AG20443 (cell line): Measurements from ENCODE around the gene DPP10.

ENCODE experiments used
- DNase-seq: peaks from one replicate; pipeline ENCODE4 v3.0.0; 2012; ENCODE audit warnings: low spot score, mixed read lengths

Gene DPP10

DNA sequence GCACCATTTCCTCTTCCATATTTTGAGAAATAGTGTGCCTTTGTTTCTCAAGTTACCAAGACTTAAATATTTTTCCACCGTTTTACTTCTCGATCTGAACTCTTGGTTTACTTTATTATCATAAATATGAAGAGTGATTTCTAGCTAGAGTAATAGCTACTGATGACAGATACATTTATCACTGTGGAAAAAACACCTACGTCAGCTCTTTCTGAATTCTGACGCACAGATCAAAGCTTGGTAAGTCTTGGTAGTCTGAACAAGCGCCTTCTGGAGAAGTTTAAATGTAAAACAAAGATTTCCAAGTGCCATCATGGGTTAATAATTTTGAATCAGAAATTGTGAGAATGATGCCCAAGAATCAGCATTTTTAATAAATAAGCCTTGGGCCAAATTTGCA is 367.7 kb downstream of the DPP10 start:
- no peak for DNase-seq

DNA sequence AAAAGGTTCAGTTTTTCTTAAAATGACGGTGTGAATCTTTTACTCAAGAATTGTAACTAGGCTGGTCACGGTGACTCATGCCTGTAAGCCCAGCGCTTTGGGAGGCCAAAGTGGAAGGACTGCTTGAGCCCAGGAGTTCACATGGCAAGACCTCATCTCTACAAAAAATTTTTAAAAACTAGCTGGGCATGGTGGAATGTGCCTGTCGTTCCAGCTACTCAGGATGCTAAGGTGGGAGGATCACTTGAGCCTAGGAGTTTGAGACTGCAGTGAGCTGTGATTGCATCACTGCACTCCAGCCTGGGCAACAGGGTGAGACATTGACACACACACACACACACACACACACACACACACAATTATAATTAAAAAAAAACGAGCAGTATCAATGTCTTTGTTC is 369.8 kb downstream of the DPP10 start:
- no peak for DNase-seq

DNA sequence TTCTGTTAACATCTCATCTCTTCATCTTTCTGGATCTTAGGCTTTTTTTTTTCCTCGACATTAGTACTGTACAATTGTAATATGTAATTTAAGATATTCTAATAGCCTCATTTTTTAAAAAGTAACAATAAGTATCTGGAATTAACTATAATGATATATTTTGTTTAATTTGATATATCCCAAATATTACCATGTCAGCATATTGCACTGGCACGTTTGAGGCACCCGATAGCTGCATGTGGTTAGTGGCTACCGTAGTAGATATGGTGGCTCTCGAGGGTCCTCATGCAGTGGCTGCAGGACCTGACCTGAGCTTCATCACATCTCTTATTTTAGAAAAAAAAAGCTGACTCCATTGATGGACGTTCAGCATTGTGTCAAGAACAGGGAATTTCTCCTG is 371.9 kb downstream of the DPP10 start:
- no peak for DNase-seq

DNA sequence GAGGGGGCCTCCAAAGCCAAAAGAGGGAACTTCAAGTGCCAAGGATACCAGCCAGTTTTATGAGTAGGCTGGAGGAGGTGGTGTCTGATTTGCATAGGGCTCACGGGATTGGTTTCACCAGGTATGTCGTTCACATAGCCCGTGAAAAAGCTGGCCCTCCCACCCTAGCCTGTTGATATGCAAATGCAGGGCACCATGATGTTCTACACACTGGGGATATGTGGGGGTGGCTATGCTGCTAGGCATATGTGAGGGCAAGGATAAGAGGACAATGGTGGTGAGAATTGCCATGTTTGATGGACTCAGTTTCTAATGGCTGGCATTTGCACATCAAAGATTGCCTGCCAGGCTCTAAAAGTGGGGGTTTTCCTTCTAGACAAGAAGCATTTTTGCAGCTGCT is 378.6 kb downstream of the DPP10 start:
- DNase-seq = no peak

DNA sequence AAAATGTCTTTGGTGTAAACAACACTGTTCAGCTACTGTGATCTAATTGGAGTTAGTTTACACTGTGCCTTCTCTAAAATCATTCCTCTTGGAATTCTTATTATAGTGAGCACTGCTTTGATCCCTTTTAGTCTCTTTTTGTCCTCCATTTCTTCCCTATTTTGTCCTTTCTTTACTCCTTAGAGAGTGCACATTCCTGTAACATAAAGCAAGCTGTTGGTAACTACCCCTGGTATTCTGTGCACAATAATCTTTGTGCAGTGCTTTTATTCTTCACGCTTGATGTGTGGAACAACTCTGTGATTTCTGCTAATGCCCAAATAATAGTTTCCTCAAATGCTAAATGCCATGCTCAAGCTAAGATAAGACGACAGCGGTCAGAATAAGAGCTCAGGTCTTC is 401.5 kb downstream of the DPP10 start:
- DNase-seq = no peak

DNA sequence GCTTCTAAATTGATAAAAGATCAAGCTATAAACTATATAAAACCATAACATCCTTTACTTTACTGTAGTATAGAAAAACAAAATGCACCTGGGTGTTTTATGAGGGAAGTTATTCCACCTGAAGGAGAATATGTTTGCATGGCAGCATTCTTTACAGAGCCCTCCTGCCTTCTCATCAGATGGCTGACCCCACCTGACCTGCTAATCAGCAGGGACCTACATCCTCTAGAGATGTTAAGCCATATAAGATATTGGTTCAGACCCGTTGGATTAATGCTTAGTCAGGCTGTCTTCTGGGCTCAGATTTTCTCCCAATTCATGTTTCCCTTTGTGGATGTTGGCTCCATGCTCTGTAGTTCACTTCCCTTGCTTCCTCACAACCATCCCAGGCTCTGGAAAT is 414.8 kb downstream of the DPP10 start:
- no peak for DNase-seq

DNA sequence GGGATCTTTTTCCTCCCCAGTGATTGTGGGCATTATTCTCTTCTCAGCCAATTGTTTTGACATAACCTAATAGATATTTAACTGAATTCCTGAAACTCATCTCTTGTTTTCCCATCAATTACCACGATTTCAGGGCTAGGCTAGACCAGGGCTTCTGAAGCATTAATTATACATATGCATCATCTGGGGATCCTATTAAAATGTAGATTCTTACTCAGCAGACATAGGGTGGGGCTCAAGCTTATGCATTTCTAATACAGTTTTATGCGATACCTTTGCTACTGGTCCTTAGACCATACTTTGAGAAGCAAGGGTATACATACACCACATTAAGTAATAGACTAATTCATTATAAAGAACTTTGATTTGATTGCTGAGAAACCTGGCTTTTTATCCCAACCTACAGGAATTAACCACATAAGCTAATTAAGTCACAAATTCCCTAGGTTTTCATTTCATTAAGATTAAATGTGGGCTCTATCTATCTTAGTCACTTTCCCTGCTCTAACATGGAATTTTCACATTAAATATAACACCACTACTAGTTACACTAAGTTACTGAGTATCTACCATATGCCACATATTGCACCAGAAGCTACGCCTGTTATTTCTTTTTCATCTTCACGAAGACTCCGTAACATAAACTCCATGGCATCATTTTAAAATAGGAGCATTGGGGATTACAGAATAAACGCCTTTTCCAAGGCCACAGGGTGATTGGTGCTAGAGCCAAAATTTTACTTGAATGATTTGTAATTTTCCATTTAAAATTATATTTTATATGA is 417.5 kb downstream of the DPP10 start:
- DNase-seq = no peak

DNA sequence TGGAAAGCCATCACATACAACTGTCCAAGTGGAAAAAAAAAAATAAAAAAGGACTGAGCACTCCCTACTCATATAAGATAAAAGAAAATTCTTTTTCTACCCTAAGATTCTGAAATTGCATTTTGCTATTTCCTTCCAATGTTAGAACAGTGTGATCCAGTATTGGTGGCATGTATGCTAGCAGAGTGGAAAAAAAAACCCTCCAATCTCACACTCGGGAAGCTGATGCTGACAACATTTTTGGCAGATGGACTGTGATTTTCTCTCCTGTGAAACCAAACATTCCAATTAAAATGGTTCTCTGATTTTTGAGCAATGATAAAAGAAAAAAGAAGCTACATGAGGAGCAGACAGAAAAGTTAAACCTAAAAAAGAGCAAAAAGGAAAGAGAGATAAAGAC is 419.8 kb downstream of the DPP10 start:
- DNase-seq = no peak

DNA sequence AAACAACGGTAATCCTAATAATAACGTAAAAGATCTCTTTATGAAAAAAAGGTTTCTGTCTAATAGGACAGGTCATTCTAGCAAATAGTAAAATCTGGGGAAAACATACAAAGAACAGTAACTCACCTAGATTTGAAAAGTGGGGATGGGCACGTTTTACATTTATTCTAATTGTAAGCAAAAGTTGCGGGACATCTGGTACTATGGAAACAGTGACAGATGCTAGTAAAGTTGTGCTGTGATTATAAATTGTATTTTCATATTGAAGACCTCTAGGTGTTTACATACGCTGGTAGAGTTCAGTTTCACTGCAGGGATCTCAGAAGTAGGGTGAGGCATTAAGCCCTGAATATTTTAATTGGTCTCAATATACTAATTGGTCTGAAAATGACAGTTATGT is 422.5 kb downstream of the DPP10 start:
- no peak for DNase-seq

DNA sequence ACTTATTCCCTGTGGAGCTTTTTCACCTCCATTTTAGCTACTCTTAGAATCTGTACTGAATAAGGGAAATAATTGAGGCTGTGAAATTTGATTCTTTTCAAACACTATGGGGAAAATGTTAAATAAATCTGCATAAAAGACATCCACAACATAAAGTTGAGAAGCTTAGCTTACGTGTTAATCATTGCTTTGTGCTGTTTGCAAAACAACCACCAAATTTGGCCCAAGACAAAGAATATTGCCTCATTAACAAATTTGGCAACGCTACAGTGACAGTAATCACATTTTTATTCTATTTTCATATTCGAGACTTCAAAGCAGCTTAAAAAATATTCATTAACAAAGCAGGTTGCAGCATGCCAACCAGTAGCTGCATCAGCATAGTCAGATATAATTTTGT is 437.6 kb downstream of the DPP10 start:
- no peak for DNase-seq

DNA sequence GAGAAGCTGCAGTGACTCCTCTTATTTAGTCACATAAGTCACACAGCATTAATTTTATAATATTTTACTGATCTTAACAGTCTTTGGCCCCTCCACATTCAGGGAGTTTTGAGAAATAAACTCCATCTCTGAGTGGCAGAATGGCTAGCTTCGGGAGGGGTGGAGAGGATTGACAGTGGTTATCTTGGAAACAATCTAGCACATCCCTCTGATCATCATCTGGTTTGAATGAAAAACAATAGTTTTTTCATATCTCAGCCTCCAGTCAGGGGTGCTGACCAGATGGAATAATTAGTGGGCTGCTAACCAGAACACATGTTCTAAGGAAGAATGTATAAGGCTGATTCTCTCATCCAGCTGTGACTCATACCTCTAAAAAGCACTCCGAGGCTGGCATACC is 477.5 kb downstream of the DPP10 start:
- no peak for DNase-seq

DNA sequence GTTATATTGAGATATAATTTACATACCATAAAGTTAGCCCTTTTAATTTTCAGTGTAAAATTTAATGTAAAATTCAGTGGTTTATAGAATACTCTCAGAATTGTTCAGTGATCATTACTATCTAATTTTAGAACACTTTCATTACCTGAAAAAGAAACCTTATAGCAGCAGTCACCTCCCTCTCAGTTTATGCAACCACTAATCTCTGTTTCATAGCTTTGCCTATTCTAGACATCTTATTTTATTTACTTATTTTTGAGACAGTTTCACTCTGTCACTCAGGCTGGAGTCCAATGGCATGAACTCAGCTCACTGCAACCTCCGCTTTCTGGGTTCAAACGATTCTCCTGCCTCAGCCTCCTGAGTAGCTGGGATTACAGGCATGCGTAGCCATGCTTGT is 479.6 kb downstream of the DPP10 start:
- no peak for DNase-seq

DNA sequence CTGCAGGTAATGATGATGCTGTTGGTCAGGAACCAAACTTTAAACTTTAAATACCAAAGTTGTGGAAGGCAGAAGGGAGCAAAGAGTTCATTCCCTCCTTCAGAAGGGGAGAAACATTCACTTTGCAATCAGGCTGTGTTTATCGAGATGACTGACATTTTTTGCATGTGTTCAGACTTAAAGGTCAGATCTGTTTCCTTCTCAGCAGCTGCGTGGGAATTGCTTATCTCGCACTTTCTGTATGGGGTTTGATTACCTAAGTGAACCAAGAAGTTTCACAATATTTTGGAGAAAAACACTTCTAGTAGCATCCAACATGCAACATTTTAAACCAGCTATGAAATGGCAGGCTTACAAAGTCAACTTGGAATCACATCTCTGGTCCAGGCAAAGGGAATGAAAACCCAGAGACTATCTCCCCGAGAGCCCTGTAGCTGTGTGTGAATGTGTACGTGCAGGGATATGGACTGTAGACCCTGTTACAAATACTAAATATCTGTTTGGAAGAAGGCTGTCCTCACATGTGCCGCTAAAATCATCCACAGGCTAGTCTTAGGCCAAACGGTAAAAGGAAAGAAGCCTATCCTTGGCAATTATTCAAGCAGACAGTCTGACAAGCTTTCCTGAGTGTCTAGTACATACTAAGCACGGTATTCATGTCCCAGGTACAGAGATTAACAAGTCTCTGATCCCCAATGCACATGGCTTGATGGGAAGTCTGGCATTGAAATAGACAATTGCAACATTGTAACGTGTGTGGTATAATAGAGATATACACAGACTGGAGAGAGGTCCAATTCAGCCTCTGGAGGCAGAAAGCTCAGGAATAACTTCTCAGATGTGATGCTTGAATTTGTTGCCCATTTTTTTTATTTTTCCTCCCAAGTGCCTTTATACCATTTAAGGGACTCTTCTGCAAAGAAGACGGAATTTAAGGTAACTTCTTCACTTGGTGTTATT is 483.1 kb downstream of the DPP10 start:
- DNase-seq = no peak

DNA sequence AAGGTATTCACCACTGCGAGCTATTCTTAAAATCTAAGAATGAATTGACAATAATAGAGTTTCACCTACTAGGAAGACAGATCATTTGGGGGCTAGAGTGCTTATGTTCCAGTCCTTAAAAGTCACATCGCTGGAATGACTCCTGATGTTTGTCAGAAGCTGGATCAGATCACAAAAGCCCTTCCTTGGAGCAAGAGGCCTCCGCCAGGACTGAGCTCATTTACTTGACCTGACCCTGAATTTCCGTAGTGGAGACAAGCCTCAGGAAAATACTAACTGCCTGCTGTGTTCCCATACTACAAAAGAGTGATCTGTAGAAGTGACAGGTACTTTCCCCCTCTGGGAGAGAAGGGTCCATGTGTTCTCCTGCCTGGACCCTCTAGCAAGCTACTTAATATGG is 483.9 kb downstream of the DPP10 start:
- no peak for DNase-seq

DNA sequence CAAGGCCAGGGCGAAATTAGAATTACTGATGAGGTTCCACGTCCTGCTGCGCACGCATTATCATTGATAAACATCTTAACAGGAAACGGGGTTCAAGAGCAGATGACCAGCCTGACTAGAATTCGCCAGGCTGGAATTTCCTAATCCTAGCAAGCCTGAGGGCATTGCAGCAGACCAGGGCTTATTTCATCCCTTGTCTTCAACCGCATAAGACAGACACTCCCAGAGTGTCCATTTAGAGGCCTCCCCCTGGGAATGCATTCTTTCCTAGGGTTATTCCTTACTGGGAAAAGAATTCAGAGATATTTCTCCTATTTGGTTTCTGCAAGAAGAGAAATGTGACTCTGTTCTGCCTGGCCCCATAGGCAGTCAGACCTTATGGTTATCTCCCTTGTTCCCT is 486.8 kb downstream of the DPP10 start:
- DNase-seq = no peak

DNA sequence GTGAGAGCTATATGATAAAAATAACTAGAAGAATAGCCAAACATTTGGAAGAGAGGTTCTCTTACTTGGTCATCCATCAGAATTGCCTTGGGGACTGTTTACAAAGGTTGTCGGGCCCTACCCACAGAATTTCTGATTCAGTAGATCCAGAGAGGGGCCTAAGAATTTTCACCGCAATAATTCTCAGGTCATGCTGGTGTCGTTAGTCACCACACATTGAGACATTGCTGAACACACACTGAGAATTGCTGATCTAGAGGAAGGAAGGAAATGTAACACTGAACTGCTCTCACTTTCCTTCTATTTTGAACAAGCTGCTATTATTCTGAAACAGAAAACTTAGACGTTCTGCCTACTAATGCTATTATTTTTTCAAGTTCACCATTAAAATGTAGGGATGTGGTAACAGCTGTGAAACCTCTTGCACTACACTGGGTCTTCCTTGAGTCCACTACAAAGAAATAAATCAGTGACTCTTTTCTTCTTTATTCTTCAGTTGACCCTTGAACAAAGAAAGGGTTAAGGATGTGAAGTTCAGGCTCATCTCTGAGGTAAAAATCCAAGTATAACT is 491.3 kb downstream of the DPP10 start:
- DNase-seq = no peak

DNA sequence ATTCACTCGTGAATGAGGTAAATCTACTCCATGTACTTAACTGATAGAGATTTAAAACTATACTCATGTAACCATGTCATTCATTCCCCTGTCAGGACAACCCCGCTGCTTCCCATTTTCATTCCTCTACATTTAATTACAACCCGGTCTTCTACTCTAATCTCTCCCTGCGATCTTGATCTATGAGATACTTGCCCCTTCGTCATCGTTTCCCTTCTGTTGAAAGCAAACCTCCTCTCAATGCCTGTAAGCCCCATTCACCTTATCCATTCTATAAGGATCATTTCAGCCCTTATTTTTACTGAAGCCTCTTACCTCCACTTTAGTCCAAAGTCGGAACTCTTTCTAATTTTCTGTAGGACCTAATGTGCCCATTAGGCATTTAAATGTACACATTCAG is 492.6 kb downstream of the DPP10 start:
- no peak for DNase-seq

DNA sequence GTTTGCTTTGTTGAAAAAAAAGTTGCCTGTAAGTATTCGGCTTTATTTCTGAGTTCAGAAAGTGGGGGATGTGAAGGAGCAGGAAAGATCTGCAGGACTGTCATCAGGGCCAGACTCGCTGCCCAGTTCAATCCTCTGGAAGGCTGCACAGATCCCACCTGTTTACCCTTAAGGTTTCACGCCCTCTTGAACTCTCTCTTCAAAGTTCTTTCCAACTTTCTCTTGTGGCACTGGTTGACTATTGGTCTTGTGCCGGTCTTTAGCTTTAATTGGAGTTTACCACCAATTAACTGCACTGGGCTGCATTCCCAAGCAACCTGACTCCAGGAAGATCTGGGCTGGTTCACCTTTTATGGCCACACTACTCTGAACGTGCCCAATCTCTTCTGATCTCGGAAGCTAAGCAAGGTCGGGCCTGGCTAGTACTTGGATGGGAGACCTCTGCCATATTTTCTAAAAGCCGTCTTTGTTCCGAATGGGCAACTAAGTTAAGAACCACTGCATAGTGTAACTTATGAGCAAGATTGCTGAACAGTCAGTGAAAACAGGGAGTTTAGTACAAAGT is 495.0 kb downstream of the DPP10 start:
- no peak for DNase-seq

DNA sequence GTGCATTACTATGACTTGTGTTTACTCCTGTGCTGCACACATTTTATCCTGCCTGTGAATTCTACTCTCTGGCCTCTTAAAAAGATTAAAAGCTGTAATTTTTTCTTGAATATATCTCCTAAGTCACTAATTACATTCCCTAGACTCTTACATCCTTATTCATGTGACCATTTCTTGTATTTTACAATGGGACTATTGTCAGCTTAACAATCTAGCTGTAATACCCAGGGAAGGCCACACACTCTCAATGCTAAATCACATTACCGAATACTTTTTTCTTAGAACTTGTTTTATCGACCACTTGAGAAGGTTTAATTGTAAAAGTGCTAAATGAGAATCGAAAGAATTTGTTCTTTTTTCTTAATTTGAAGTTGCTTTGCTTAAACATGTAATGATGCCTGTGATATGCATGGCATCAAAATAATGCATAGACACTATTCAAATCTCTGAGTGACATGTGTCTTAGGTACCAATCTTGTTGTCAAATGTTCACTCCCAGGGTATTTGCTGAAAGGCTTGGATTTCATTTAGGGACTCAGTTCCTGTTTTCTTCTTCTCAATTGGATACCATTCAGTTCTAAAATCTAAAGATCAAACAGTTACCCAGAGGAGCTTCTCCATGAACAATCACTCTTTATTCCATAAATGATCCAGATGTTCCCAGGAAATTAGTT is 498.5 kb downstream of the DPP10 start:
- DNase-seq = no peak

DNA sequence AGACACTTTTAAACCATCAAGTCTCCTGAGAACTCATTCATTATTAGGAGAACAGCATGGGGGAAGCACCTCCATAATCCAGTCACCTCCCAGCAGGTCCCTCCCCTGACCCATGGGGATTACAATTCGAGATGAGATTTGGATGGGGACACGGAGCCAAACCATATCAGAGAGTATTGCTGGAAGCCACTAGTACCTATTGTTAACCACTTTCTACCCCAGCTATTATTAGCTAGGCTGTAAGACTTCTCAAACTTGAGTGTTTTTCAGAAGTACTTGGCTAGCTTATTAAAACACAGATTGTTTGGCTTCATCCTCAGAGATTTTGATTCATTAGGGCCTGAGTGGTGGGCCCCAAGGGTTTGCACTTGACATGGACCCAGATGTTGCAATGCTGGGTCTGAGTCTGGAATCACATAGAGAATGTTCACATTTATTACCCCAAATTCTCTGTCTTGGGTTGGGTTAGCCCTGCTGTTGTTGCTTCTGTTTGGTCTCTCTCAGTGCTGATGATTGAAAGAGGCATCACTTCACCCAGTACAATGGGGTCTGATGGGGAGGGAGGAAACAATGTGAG is 506.9 kb downstream of the DPP10 start:
- no peak for DNase-seq

DNA sequence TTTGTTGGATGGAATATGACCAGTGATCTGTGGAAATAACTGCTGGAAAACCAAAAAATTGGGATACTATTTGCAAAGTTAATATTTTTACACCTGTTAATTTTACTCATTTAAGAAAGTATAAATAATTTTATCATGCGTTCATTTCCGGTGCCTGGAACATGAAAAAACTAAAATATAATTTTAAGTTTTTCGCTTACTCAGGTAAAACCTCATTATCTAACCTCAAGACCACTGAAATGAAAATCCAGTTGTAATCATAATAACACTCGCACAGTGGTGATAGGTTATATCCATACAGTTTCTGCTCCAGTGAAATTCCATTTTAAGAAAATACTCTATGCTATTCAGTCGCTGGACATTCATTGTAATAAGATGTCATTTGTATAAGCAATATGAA is 517.9 kb downstream of the DPP10 start:
- DNase-seq = no peak

DNA sequence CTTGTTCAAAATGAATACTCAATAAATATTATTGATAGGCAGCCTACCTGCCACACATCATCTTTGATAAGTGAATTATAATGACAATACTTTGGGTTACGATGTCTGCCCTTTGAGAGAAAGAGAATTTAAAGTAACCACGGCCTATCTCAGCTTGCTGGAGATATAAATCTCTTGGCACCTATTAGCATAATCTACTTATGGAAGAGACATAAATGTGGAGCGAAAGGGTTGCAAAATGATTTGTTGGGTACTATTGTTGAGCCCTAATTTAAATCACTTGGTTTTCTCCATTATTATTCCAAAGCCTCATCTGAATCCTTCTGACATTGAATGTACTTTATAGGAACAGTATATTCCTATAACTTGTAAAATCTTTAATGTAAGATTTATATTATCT is 520.1 kb downstream of the DPP10 start:
- DNase-seq = no peak
